HG03469 (cell line): ENCODE measurements around the gene AADACL3.
"Not testable (repeated sequence)": the region's sequence is repeated elsewhere in the genome, so short reads cannot be mapped to it uniquely, and the experiment has no call there.

ENCODE experiments used
- ATAC-seq: cut with Tn5 transposase; IDR thresholded peaks from one replicate; pipeline ENCODE4 v1.9.1; 2021; ENCODE audit warnings: mild to moderate bottlenecking, moderate library complexity, moderate number of reproducible peaks; ENCODE audit not compliant: unreplicated experiment

Gene AADACL3

GRCh38 chr1:12715896-12716437, at the start of gene AADACL3:
Gene AADACL3 (plus strand): TSS chr1:12716110. CDS start chr1:12716177, 67 bp downstream.
- no peak for ATAC-seq

DNA sequence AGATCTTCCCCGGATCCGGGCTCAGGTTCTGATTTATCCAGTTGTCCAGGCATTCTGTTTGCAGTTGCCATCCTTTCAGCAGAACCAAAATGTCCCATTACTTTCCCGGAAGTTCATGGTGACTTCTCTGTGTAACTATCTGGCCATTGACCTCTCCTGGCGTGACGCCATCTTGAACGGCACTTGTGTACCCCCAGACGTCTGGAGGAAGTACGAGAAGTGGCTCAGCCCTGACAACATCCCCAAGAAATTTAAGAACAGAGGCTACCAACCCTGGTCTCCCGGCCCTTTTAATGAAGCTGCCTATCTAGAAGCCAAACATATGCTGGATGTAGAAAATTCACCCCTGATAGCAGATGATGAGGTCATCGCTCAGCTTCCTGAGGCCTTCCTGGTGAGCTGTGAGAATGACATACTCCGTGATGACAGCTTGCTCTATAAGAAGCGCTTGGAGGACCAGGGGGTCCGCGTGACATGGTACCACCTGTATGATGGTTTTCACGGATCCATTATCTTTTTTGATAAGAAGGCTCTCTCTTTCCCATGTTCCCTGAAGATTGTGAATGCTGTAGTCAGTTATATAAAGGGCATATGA, 49.7 kb upstream of the AADACL3 start:
- ATAC-seq: no peak

DNA sequence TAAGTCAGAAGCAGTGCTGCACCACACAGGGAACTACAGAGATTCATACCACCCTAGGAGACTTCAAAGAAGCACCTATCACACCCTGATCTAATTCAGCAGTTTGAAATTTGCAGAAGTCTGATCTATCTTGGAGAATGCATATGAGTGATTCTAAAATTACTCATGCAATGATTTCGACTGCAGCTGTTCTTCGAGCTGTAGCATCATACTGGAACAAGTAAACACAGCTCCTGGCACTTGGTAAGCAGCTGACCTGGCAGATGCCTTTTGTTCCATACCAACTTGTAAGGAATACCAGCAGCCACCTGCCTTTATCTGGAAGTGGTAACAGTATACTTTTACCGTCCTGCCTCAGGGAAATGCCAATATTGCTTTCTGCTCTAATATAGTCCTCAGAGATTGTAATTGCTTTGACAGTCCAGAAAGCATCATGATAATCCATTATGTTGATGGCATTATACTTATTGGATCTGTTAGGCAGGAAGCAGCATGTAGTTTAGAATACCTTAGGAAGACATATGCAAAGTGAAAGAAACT, 46.3 kb upstream of the AADACL3 start:
- no peak for ATAC-seq

- ATAC-seq: no peak
These were observed 41.6 kb upstream of the AADACL3 start for GRCh38 chr1:12674358-12674757.

DNA sequence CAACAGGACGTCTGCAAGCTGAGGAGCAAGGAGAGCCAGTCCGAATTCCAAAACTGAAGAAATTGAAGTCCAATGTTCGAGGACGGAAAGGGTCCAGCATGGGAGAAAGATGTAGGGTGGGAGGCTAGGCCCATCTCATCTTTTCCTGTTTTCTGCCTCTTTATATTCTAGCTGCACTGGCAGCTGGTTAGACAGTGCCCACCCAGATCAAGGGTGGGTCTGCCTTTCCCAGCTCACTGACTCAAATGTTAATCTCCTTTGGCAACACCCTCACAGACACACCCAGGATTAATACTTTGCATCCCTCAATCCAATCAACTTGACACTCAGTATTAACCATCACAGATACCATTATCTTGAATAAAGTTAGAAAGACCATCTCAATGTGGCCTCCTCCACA, 39.8 kb upstream of the AADACL3 start:
- ATAC-seq: not testable (repeated sequence)

DNA sequence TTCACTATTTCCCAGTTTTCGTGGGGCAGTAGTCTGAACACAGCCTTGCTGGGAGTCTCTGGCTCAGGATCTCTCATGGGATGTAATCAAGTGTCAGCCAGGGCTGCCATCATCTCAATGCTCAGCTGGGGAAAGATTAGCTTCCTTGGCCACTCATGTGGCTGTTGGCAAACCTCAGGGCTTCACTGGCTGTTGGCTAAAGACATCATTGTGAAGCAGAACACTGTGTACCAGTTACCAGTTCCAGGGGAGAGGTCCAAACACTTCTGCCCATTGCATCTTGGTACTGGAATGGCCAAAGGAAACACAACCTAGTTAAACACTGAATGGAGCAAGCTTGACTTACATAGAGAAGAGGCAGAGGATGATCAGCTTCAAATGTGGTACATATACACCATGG, 38.3 kb upstream of the AADACL3 start:
- no peak for ATAC-seq

DNA sequence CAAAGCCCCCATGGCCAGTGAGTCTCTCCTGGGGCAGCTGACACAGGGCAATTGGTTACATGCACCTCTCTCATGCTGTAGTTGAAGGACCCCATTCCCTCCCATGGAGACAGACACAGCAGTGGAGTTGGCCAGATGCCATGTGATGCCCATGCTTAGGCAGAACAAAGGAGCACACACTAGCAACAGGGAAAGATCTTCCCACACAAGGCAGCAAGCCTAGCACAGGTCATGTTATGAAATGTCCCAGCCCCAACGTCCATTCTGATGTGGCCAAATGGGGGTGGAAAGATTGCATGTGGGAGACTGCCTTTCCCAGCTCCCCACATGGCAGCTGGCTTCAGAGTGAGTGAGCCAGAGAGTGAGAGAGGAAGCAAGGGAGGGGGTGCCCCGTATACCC, 37.6 kb upstream of the AADACL3 start:
- no peak for ATAC-seq

DNA sequence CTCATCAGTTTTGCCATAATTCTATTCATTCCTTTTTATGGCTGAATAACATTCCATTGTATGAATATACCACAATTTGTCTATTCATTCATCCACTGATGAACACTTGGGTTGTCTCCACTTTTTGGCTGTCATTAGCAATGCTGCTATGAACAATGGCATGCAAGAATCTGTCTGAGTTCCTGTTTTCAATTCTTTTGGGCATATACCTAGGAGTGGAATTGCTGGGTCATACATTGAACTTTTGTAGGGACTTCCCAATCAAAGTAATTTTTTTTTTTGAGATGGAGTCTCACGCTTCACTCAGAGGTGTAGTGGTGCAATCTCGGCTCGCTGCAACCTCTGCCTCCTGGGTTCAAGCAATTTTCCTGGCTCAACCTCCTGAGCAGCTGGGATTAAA, 37.1 kb upstream of the AADACL3 start:
- ATAC-seq: no peak

DNA sequence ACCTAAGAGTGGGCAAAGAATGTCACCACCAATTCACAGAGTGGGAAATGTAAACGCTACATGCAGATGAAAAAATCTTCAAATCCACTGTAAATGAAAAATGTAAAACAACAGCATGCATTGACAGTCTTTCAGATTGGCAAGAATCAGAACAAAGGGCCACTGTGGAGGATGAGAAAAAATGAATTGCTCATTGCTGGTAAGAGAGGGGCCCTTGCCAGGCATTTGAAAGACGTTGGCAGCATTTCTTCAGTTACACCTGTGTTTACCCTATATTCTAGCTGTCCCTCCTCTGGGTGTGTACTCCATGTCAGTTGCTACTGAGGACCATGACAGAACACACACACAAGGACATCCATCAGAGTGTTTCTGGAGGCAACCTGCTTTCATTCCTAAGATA, 25.8 kb upstream of the AADACL3 start:
- ATAC-seq: no peak

DNA sequence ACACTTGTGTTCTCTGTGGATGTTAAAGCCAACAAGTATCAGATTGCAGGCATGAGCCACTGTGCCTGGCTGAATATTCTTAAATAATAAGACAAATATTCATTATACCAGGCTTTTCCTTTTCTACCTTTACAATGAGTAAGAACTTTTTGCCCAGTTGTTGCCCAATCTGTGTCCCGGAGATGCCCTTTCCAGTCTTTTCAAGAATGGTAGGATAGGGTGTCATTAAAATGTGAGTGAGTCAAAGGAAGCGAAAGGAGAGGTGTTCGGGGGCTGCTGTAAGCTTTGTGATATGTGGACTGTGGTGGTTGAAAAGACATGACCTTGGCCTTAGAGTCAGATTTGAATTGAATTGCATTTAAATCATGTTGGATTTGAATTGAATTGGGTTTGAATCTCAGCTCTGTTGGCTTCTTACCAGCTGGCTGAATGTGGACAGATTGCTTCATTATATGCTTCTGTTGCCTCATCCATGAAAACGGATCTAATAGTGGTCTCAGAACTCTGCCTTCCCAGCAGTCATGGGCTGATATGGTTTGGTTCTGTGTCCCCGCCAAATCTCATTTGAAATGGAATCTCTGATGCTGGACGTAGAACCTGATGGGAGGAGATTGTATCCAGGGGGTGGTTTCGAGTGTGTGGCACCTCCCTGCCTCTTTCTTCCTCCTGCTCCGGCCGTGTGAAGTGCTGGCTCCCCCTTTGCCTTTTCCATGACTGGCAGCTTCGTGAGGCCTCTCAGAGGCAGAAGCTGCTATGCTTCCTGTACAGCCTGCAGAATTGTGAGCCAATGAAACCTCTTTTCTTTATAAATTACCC, 22.7 kb upstream of the AADACL3 start:
- no peak for ATAC-seq

DNA sequence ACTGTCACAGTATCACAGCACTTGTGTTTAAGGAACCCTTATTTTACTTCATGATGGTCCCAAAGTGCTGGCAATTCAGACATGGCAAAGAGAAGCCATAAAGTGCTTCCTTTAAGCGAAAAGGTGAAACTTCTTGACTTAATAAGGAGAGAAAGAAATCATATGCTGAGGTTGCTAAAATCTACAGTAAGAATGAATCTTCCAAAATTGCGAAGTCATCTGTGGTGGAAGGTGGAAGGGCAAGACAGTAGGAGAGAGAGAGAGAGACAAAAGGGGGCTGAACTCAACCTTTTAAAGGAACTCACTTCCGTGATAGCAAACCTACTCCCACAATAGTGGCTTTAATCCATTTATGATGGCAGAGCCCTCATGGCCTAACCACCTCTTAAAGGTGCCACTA, 19.3 kb upstream of the AADACL3 start:
- ATAC-seq: no peak

DNA sequence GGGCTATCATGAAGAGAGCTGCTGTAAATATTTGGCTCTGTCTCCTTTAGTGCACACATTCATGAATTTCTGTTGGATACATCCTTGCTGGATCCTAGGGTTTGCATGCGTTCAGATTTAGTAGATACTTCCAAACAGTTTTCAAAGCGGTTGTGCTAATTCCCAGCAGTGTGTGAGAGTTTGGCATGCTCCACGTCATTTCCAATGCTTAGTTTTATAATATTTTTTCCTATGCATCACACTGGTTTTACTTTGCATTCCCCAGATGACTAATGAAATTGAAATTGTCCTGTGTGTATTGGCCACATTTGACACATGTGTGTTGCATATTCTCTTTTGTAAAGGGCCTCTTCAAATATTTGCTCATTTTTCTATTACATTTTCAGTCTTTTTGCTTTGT, 18.5 kb upstream of the AADACL3 start:
- no peak for ATAC-seq

DNA sequence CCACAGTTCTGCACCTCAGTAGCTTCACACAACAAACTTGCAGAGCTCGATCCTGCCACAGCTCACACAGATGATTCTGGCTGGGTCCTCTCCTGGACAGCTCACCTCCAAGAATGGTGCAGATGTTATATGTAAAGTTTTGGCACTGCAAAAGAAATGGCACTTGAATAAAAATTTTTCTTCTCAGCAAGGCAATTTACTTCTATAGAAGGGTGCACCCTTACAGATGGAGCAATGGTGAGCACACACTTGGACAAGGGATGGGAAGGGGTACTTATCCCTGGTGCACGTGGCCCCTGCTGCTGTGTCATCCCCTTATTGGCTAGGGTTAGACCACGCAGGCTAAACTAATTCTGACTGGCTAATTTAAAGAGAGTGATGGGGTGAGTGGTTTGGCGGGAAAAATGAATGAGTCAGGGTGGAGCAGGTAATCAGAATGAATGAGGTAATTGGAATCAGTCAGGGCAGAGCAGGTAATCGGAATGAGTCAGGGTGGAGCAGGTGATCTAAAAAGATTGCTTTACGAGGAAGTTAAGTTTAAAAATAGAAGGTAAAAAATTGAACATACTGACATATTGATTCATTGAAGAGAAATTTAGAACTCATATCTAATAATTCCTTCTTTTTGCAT, 12.0 kb upstream of the AADACL3 start:
- no peak for ATAC-seq

- no peak for ATAC-seq
These were observed 9.8 kb upstream of the AADACL3 start for GRCh38 chr1:12706061-12706460.

GRCh38 chr1:12708396-12709090, 7.4 kb upstream of the AADACL3 start:
- no peak for ATAC-seq

DNA sequence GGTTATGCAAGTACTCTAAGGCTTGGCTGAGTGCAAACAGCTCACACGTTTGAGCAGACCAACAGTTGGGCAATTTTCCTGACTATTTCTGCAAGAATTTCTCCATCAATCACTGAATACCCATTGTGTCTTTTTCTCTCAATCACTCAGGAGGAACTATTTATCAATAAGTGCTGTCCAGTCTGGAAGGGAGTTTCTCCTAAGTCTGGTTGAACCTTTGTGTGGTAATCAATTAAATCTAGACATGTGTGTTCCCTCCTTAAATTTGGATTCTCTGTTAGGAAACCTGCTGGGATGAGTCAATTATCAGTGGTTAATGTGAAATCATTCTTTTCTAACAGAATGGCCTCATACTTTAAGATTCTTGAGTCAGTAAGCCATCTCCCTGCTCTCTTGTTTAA, 6.8 kb upstream of the AADACL3 start:
- ATAC-seq: no peak

DNA sequence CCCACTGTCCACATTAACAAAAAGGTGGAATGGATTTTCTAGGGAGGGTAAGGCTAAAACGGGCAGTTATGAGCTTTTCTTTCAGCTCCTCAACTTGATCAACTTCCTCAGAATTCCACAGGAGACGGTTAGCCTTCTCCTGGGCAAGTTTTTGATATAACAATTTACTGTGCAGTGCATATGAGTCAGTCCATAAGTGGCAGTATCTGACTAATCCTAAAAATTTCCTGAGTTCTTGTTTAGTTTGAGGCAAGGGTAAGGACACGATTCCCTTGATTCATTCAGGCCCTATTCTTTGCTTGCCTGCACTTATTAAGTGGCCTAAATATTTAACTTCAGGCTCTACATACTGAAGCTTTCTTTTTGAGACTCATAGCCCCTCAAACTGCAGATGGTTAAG, 6.2 kb upstream of the AADACL3 start:
- ATAC-seq: no peak

DNA sequence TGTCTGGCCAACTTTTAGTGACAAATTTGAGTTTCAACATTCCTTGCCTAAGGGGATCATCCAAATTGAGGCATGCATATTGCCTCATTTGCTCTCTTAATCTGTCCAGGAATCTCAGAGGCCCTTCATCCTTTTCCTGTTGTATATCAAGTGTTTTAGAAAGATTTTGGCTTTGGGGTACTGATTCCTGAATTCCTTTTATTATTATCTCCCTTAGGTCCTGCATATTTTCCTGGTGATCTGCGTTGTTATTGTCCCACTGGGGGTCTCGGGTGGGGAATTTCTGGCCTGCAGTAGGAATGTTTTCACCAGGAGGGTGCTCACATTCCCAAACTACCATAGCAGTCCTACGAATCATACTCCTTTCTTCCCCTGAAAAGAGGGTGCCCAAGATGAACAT, 4.4 kb upstream of the AADACL3 start:
- no peak for ATAC-seq

GRCh38 chr1:12712076-12712475, 3.8 kb upstream of the AADACL3 start:
- ATAC-seq: no peak

DNA sequence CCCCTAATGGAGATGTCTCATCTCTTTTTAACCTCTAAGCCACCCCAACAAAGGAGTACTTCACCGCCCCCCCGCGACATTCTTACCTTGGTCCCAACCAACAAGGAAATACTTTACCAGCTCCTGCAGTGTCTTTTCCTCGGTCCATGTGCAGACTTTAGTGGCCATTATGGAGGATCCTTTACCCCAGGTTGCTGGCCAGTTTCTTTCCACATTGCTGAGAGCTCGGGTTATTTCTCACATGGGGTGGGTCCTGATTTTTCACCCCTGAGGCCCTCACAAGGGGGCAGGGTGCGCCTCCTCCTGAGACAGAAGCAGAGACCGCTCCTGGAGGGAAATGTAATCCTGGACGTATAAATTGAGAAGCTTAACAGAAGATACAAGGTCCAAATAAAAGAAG, 3.0 kb upstream of the AADACL3 start:
- ATAC-seq: no peak

DNA sequence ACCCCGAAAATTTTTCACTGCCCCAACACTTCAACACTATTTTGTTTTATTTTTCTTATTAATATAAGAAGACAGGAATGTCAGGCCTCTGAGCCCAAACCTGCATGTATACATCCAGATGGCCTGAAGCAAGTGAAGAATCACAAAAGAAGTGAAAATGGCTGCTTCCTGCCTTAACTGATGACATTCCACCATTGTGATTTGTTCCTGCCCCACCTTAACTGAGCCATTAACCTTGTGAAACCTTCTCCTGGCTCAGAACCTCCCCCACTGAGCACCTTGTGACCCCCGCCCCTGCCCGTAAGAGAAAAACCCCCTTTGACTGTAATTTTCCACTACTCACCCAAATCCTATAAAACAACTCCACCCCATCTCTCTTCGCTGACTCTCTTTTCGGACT, 2.3 kb upstream of the AADACL3 start:
- ATAC-seq: not testable (repeated sequence)
